Measurements from ENCODE around the gene ENC1. TPM values are rescaled to one million over a fixed set of nuclear protein-coding genes. Genes with fewer than 3 reads are reported as not detected.

The ENC1 gene
- total RNA-seq, 1 experiment from 2014 or later = 30.0 TPM

DNA sequence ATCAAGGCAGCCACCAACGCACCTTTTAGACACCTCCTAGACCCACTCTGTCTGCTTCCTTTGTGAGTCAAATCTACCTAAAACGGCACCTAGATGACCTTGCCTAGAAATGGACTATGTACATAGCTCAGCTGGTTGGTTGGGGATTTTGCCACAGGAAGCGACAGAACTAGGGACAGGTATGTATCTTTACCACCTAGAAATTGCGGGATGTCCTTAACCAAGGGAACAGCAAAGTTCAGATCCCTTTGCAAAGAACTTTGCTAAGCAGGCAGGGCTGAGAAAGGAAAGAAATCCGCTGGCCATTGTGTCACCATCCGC, 2.0 kb upstream of the ENC1 start (continued):
- TF ChIP-seq, protein P1, sequence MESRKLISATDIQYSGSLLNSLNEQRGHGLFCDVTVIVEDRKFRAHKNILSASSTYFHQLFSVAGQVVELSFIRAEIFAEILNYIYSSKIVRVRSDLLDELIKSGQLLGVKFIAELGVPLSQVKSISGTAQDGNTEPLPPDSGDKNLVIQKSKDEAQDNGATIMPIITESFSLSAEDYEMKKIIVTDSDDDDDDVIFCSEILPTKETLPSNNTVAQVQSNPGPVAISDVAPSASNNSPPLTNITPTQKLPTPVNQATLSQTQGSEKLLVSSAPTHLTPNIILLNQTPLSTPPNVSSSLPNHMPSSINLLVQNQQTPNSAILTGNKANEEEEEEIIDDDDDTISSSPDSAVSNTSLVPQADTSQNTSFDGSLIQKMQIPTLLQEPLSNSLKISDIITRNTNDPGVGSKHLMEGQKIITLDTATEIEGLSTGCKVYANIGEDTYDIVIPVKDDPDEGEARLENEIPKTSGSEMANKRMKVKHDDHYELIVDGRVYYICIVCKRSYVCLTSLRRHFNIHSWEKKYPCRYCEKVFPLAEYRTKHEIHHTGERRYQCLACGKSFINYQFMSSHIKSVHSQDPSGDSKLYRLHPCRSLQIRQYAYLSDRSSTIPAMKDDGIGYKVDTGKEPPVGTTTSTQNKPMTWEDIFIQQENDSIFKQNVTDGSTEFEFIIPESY (IDR thresholded peaks at IDR 0.05; ENCODE audit: extremely low read depth, insufficient replicate concordance, low read length) = no peak
- TF ChIP-seq ZFX (IDR thresholded peaks at IDR 0.05) = no peak
- TF ChIP-seq, protein P2, sequence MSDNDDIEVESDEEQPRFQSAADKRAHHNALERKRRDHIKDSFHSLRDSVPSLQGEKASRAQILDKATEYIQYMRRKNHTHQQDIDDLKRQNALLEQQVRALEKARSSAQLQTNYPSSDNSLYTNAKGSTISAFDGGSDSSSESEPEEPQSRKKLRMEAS (IDR thresholded peaks at IDR 0.05) = no peak
- no peak for TF ChIP-seq JUND (IDR thresholded peaks at IDR 0.05)

DNA sequence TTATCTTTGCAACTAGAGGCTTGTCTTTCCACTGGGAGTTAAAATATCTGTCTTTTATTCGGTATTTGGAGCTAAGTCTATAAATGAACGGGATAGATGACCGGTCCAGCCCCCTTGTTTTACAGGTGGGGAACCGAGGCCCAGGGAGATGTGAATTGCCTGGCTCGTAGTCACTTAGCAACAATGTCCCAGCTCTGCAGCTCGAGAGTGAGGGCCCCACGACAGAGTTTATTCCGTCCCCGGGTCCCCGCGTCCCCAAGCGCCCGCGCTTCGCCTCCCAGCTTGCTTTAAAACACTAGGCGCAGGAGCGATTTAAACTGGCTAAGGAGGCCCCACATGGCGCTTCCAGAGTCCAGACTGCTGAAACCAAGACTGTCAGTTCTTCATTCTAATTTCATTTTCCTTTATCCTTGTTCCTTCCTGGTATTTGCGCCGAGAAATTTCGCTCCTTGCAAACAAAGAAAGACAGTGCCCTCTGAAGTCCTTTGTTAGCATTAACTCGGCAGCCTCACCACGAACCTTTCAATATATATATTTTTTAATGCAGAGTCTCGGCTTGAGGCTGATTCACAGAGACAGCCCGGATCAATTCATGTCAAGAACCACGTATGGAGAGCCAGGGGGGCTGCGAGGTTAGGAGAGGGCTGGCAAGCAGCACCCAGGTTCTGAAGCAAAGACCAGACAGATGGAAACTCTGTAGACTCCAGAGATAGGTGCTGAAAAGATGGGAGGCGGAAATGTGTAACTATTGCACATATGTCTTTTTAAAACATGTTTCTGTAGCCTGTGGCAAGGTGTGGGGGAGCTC, 1.4 kb upstream of the ENC1 start:
- Histone ChIP-seq H3K9me2 (ENCODE audit: insufficient read depth) (no peaks in the 10 kb centered on the region), H3K9ac (ENCODE audit: low read length) (peak overlapping the region; percentile 69; the same call in 1 of the 2 replicates), H3K79me2 (ENCODE audit: insufficient read depth, low read length) (peaks cover 29% of the 10 kb centered on the region), H3K9me3 (ENCODE audit: control insufficient read depth in 1 of 2, insufficient read depth in 1 of 2, low read depth in 1 of 2, low read length in 2 of 2) (no peaks in the 10 kb centered on the region), H4K20me1 (ENCODE audit: insufficient read depth) (peaks cover 5% of the 10 kb centered on the region; the same call in 1 of the 2 replicates), H3K4me3 (replicated peaks in 1 of 2; ENCODE audit: low read depth in 1 of 2, low read length in 2 of 2) (peak overlapping the region; percentile 69 to 82), H3K36me3 (ENCODE audit: control insufficient read depth in 1 of 2, insufficient read depth in 2 of 2, low read length in 2 of 2) (no peaks in the 10 kb centered on the region), H2AFZ (ENCODE audit: low read depth, low read length, poor library complexity, severe bottlenecking) (peak overlapping the region; percentile 84), H3K27me3 (ENCODE audit: insufficient read depth, low read length) (no peaks in the 10 kb centered on the region), H3K4me1 (ENCODE audit: control insufficient read depth in 1 of 2, insufficient read depth in 2 of 2, low read length in 2 of 2) (peaks cover 41 to 56% of the 10 kb centered on the region in 2 experiments), H3K27ac (ENCODE audit: low read depth, low read length) (peak overlapping the region; percentile 92), H3K4me2 (ENCODE audit: low read length) (peak overlapping the region; percentile 96)
- POLR2A ChIA-PET = interaction anchor here (0.6 to 1.7 kb wide), 2 partner anchors 66 to 740 kb away, joined by 3 to 4 read pairs; no protein-coding TSS in a partner anchor
- no TSS peak for BruUV-seq (replicated peaks)
- CTCF ChIA-PET = interaction anchor here (1.0 to 3.5 kb wide), 8 partner anchors 18 to 740 kb away, joined by 3 to 11 read pairs (median 4); no protein-coding TSS in a partner anchor
- TF ChIP-seq, protein P3, sequence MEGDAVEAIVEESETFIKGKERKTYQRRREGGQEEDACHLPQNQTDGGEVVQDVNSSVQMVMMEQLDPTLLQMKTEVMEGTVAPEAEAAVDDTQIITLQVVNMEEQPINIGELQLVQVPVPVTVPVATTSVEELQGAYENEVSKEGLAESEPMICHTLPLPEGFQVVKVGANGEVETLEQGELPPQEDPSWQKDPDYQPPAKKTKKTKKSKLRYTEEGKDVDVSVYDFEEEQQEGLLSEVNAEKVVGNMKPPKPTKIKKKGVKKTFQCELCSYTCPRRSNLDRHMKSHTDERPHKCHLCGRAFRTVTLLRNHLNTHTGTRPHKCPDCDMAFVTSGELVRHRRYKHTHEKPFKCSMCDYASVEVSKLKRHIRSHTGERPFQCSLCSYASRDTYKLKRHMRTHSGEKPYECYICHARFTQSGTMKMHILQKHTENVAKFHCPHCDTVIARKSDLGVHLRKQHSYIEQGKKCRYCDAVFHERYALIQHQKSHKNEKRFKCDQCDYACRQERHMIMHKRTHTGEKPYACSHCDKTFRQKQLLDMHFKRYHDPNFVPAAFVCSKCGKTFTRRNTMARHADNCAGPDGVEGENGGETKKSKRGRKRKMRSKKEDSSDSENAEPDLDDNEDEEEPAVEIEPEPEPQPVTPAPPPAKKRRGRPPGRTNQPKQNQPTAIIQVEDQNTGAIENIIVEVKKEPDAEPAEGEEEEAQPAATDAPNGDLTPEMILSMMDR (IDR thresholded peaks at IDR 0.05 in 2 of 3, conservative IDR thresholded peaks at IDR 0.05 in 1 of 3; ENCODE audit: borderline replicate concordance in 1 of 3, insufficient read depth in 1 of 3, low read depth in 2 of 3, low read length in 2 of 3) = peak; percentile 44 to 69 (median 53); a peak in 5 of 6 replicates
- no peak for TF ChIP-seq CBX3 (IDR thresholded peaks at IDR 0.05; ENCODE audit: low read depth)
- no peak for TF ChIP-seq JUND (IDR thresholded peaks at IDR 0.05)
- TF ChIP-seq FOSL1 (IDR thresholded peaks at IDR 0.05; ENCODE audit: low read depth) = no peak
- no peak for TF ChIP-seq ZNF274 (IDR thresholded peaks at IDR 0.05; ENCODE audit: low read depth, low read length)
- TF ChIP-seq ELF1 (IDR thresholded peaks at IDR 0.05; ENCODE audit: borderline replicate concordance, low read depth) = no peak
- TF ChIP-seq, protein P4, sequence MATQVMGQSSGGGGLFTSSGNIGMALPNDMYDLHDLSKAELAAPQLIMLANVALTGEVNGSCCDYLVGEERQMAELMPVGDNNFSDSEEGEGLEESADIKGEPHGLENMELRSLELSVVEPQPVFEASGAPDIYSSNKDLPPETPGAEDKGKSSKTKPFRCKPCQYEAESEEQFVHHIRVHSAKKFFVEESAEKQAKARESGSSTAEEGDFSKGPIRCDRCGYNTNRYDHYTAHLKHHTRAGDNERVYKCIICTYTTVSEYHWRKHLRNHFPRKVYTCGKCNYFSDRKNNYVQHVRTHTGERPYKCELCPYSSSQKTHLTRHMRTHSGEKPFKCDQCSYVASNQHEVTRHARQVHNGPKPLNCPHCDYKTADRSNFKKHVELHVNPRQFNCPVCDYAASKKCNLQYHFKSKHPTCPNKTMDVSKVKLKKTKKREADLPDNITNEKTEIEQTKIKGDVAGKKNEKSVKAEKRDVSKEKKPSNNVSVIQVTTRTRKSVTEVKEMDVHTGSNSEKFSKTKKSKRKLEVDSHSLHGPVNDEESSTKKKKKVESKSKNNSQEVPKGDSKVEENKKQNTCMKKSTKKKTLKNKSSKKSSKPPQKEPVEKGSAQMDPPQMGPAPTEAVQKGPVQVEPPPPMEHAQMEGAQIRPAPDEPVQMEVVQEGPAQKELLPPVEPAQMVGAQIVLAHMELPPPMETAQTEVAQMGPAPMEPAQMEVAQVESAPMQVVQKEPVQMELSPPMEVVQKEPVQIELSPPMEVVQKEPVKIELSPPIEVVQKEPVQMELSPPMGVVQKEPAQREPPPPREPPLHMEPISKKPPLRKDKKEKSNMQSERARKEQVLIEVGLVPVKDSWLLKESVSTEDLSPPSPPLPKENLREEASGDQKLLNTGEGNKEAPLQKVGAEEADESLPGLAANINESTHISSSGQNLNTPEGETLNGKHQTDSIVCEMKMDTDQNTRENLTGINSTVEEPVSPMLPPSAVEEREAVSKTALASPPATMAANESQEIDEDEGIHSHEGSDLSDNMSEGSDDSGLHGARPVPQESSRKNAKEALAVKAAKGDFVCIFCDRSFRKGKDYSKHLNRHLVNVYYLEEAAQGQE (IDR thresholded peaks at IDR 0.05; ENCODE audit: low read depth) = no peak
- TF ChIP-seq EGR1 (IDR thresholded peaks at IDR 0.05; ENCODE audit: low read depth) = no peak
- TF ChIP-seq EZH2 (IDR thresholded peaks at IDR 0.05) = no peak
- peak; percentile 87 for TF ChIP-seq RAD21 (IDR thresholded peaks at IDR 0.05; ENCODE audit: low read depth)
- TF ChIP-seq EZH2phosphoT487 (IDR thresholded peaks at IDR 0.05; ENCODE audit: borderline replicate concordance) = no peak
- no peak for TF ChIP-seq YY1 (IDR thresholded peaks at IDR 0.05; ENCODE audit: extremely low read depth, insufficient replicate concordance, low read depth, low read length)
- RAD21 ChIA-PET (ENCODE audit: low non-redundant PET in 1 of 2, low total read pairs in 2 of 2, uncharacterized antibody in 2 of 2, unreplicated experiment in 2 of 2) = no interaction called here
- intact Hi-C loops (cut with micrococcal nuclease) = loop anchor here (2.0 to 10.0 kb wide), 4 partner anchors 247 to 827 kb away; no protein-coding TSS in a partner anchor
- DNase-seq (ENCODE audit: low read depth, low spot score) = peak; percentile 43
- ATAC-seq = no peak

Data from HCT116 (cell line).